ENCODE measurements around the gene SOX18. TPM values are rescaled to one million over a fixed set of nuclear protein-coding genes. Genes with fewer than 3 reads are reported as not detected.

Gene SOX18
- total RNA-seq, 2 donors from 2014 or later, result 2.3 to 2.8 TPM

DNA sequence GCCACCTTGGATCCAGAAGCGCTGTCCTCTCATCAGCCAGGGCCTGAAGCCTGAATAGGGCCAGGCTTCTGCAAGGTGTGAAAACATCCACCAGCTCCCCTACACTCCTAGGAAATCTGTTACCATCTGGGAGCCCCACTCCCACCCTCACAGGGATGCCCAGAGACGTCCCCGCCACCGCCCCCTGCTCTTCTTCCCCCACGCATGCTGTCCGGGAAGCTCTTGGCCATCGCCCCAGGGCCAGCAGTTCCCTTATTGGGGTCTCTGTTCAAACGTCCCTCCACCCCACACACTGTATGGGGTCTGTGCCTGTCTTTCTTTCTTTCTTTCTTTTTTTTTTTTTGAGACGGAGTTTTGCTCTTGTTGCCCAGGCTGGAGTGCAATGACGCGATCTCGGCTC, 26.1 kb upstream of the SOX18 start:
- no peaks in the 10 kb centered on the region for H3K9me3 Mint-ChIP-seq

GRCh38 chr20:64074963-64075362, 25.5 kb upstream of the SOX18 start:
- WGBS, 2 experiments (ENCODE audit: insufficient coverage in 1 of 2, insufficient read length in 1 of 2), result 94 to 96% methylated on average over 8 of the region's 8 CpGs
- TF ChIP-seq, protein P1, sequence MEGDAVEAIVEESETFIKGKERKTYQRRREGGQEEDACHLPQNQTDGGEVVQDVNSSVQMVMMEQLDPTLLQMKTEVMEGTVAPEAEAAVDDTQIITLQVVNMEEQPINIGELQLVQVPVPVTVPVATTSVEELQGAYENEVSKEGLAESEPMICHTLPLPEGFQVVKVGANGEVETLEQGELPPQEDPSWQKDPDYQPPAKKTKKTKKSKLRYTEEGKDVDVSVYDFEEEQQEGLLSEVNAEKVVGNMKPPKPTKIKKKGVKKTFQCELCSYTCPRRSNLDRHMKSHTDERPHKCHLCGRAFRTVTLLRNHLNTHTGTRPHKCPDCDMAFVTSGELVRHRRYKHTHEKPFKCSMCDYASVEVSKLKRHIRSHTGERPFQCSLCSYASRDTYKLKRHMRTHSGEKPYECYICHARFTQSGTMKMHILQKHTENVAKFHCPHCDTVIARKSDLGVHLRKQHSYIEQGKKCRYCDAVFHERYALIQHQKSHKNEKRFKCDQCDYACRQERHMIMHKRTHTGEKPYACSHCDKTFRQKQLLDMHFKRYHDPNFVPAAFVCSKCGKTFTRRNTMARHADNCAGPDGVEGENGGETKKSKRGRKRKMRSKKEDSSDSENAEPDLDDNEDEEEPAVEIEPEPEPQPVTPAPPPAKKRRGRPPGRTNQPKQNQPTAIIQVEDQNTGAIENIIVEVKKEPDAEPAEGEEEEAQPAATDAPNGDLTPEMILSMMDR (conservative IDR thresholded peaks at IDR 0.05), result no peak
- Mint-ChIP-seq H3K4me3 (no peak overlapping the region), H3K9me3 (no peaks in the 10 kb centered on the region), H3K4me1 (peaks cover 3% of the 10 kb centered on the region), H3K36me3 (ENCODE audit: low read depth) (peaks cover 4% of the 10 kb centered on the region), H3K27ac (no peak overlapping the region), H3K27me3 (ENCODE audit: insufficient read depth) (no peaks in the 10 kb centered on the region)
- H3K4me1 ChIP-seq (ENCODE audit: control insufficient read depth, insufficient read depth, low read length), result no peaks in the 10 kb centered on the region
- H3K27me3 ChIP-seq (ENCODE audit: control insufficient read depth, insufficient read depth, low read length, poor library complexity, severe bottlenecking), result no peaks in the 10 kb centered on the region
- H3K9ac ChIP-seq (ENCODE audit: extremely low read depth, low read length, poor library complexity, severe bottlenecking), result no peak overlapping the region
- DNase-seq, result no peak
- H3K4me3 ChIP-seq (ENCODE audit: low read length), result no peak overlapping the region
- H3K9me3 ChIP-seq (ENCODE audit: control insufficient read depth, low read length), result no peaks in the 10 kb centered on the region
- no peak overlapping the region for H3K27ac ChIP-seq (ENCODE audit: low read depth, low read length)
- H3K36me3 ChIP-seq (ENCODE audit: control insufficient read depth, insufficient read depth, low read length), result no peaks in the 10 kb centered on the region

More for the DNA sequence above, 26.1 kb upstream of the SOX18 start:
- H3K9me3 ChIP-seq (ENCODE audit: control insufficient read depth, low read length), result no peaks in the 10 kb centered on the region
- no peak overlapping the region for H3K9ac ChIP-seq (ENCODE audit: extremely low read depth, low read length, poor library complexity, severe bottlenecking)
- DNase-seq, result no peak
- Mint-ChIP-seq H3K4me1 (peaks cover 7% of the 10 kb centered on the region), H3K27me3 (ENCODE audit: insufficient read depth) (peaks cover 1% of the 10 kb centered on the region), H3K36me3 (ENCODE audit: low read depth) (peaks cover 4% of the 10 kb centered on the region), H3K4me3 (no peak overlapping the region), H3K27ac (no peak overlapping the region)
- 89 to 98% methylated on average over 7 to 12 of the region's 12 CpGs for WGBS, 2 experiments (ENCODE audit: insufficient coverage in 1 of 2, insufficient read length in 1 of 2)
- H3K27me3 ChIP-seq (ENCODE audit: control insufficient read depth, insufficient read depth, low read length, poor library complexity, severe bottlenecking), result no peaks in the 10 kb centered on the region
- H3K4me3 ChIP-seq (ENCODE audit: low read length), result no peak overlapping the region
- H3K36me3 ChIP-seq (ENCODE audit: control insufficient read depth, insufficient read depth, low read length), result no peaks in the 10 kb centered on the region
- no peaks in the 10 kb centered on the region for H3K4me1 ChIP-seq (ENCODE audit: control insufficient read depth, insufficient read depth, low read length)
- TF ChIP-seq, protein P1 (conservative IDR thresholded peaks at IDR 0.05), result no peak
- H3K27ac ChIP-seq (ENCODE audit: low read depth, low read length), result no peak overlapping the region

GRCh38 chr20:64074184-64074789, 24.8 kb upstream of the SOX18 start:
- Histone ChIP-seq H3K9me3 (ENCODE audit: control insufficient read depth, low read length) (no peaks in the 10 kb centered on the region), H3K9ac (ENCODE audit: extremely low read depth, low read length, poor library complexity, severe bottlenecking) (no peak overlapping the region), H3K36me3 (ENCODE audit: control insufficient read depth, insufficient read depth, low read length) (no peaks in the 10 kb centered on the region), H3K4me1 (ENCODE audit: control insufficient read depth, insufficient read depth, low read length) (no peaks in the 10 kb centered on the region), H3K27me3 (ENCODE audit: control insufficient read depth, insufficient read depth, low read length, poor library complexity, severe bottlenecking) (no peaks in the 10 kb centered on the region), H3K27ac (ENCODE audit: low read depth, low read length) (no peak overlapping the region), H3K4me3 (ENCODE audit: low read length) (no peak overlapping the region)
- no peaks in the 10 kb centered on the region for H3K27me3 Mint-ChIP-seq (ENCODE audit: insufficient read depth)
- H3K36me3 Mint-ChIP-seq (ENCODE audit: low read depth), result peaks cover 4% of the 10 kb centered on the region
- H3K27ac Mint-ChIP-seq, result no peak overlapping the region
- no peak for DNase-seq
- TF ChIP-seq, protein P1 (conservative IDR thresholded peaks at IDR 0.05), result no peak
- H3K4me3 Mint-ChIP-seq, result no peak overlapping the region
- peaks cover 3% of the 10 kb centered on the region for H3K4me1 Mint-ChIP-seq
- WGBS, 2 experiments (ENCODE audit: insufficient coverage in 1 of 2, insufficient read length in 1 of 2), result 93 to 97% methylated on average over 27 to 28 of the region's 28 CpGs
- no peaks in the 10 kb centered on the region for H3K9me3 Mint-ChIP-seq
